GM12891 (cell line): ENCODE measurements around the gene CEACAM19.
"Not testable (repeated sequence)": the region's sequence is repeated elsewhere in the genome, so short reads cannot be mapped to it uniquely, and the experiment has no call there.

Source experiments
- DNase-seq: peaks from one replicate; pipeline ENCODE4 v3.0.0; 2011; ENCODE audit warnings: low spot score; ENCODE audit not compliant: insufficient read length
- FAIRE-seq: peaks from 2 replicates; lab custom pipeline; 2011; peaks lifted over from hg19 to GRCh38; lab: Jason Lieb, UNC
- PAX5 ChIP-seq: IDR thresholded peaks from 2 replicates; pipeline ENCODE4 v1.6.1; 2011; ENCODE audit warnings: low read length, moderate library complexity, mild to moderate bottlenecking; ENCODE audit not compliant: insufficient read depth, severe bottlenecking
- POLR2A ChIP-seq: IDR thresholded peaks from 2 replicates; pipeline ENCODE4 v1.6.1; 2011; ENCODE audit warnings: low read depth, low read length, control low read depth
- POLR2AphosphoS5 ChIP-seq: IDR thresholded peaks from 2 replicates; pipeline ENCODE4 v1.6.1; 2011; ENCODE audit warnings: low read depth, low read length, control low read depth
- POU2F2 ChIP-seq: IDR thresholded peaks from 2 replicates; pipeline ENCODE4 v1.6.1; 2011; ENCODE audit warnings: low read depth, mild to moderate bottlenecking, control low read depth, low read length, moderate library complexity
- SPI1 ChIP-seq: IDR thresholded peaks from 2 replicates; pipeline ENCODE4 v1.6.1; 2011; ENCODE audit warnings: low read depth, low read length, control low read depth
- TAF1 ChIP-seq: IDR thresholded peaks from 2 replicates; pipeline ENCODE4 v1.6.1; 2011; ENCODE audit warnings: low read depth, low read length, control low read depth

The CEACAM19 gene

DNA sequence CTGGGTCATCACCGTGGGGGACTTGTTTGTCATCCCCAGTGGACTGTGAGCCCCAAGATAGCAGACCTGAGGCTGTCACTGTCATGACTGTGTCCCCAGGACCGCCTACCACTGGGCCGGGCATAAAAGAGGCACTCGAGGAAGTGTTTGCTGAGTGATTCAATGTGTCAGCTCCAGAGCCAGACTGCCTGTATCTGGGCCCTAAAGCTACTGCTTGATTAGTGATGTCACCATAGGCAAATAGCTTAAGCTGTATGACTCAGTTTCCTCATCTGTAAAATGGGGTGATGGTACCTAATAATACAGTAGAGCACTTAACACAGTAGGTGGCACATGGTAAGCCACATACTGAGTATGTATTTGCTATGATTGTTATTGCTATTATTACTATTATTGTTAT, 11.2 kb upstream of the CEACAM19 start:
- no peak for DNase-seq

GRCh38 chr19:44661205-44661604, 10.1 kb upstream of the CEACAM19 start:
- DNase-seq: no peak
- TF ChIP-seq PAX5 (no peak), POU2F2 (no peak), POLR2A (no peak)
- no peak for FAIRE-seq

More for the DNA sequence above, 11.2 kb upstream of the CEACAM19 start:
- FAIRE-seq: no peak
- TF ChIP-seq TAF1: no peak
- TF ChIP-seq PAX5: no peak
- no peak for TF ChIP-seq POU2F2
- no peak for TF ChIP-seq POLR2AphosphoS5
- no peak for TF ChIP-seq SPI1
- no peak for TF ChIP-seq POLR2A

GRCh38 chr19:44661904-44662303, 9.4 kb upstream of the CEACAM19 start:
- FAIRE-seq (no peak), DNase-seq (no peak)
- TF ChIP-seq SPI1: no peak
- TF ChIP-seq POLR2AphosphoS5: no peak
- no peak for TF ChIP-seq POU2F2
- no peak for TF ChIP-seq TAF1
- no peak for TF ChIP-seq POLR2A
- no peak for TF ChIP-seq PAX5

- no peak for FAIRE-seq
- TF ChIP-seq POLR2AphosphoS5 (no peak), PAX5 (no peak), POLR2A (no peak)
- no peak for DNase-seq
These were observed 8.4 kb upstream of the CEACAM19 start for GRCh38 chr19:44662691-44663385.

- DNase-seq (no peak), FAIRE-seq (no peak)
- no peak for TF ChIP-seq POLR2A
- TF ChIP-seq SPI1: no peak
- no peak for TF ChIP-seq POU2F2
- no peak for TF ChIP-seq PAX5
These were observed 7.3 kb upstream of the CEACAM19 start for GRCh38 chr19:44663996-44664395.

DNA sequence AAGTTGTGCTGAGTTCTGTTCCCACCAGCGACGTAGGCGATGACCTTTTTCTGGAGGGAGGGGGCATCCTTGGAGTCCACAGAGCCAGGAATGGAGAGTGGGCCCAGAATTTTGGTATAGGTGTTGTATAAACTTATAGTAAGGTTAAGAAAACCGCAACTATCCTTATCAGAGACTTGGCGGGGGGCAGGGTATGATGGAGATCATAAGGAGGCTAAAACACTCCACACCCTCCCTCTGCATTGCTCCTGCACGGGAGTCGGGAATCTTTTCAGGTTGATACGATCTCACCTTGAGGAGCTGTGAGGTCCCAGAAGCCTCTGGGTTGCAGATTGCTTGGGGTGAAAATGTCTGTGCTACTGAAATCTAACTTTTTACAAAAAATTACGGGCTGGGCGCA, 6.3 kb upstream of the CEACAM19 start:
- TF ChIP-seq POU2F2 (no peak), POLR2AphosphoS5 (no peak), POLR2A (no peak), TAF1 (no peak), SPI1 (no peak), PAX5 (no peak)
- FAIRE-seq (no peak), DNase-seq (no peak)

DNA sequence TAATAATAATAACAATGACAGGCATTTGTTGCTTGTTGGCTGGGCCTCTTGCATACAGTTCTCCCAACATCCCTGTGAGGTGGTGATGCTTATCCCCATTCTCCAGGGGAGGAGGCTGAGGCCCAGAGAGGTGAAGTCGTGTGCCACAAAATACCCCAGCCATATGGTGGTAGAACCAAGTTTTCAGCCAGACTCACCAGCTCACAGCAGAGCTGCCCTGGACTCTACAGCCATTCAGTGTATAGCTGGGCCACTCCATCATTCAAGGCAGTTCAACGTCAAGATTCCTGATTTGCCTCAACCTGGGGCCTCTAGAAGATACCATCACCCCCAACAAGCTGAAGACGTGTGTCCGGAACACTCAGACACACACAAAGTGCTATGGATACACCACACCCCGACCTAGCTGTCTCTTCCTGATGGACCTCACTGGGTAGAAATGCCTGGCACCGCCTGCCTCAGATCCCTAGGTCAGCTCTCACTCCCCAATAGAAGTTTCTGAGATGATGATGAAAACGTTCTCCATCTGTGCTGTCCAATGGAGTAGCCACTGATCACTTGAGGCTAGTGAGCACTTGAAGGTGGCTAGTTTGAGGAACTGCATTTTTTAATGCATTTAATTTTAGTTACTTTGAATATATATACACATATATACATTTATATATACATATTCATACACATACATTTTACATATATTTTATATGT, 4.3 kb upstream of the CEACAM19 start:
- DNase-seq (no peak), FAIRE-seq (no peak)
- TF ChIP-seq TAF1: no peak
- TF ChIP-seq POU2F2: no peak
- TF ChIP-seq POLR2AphosphoS5: no peak
- no peak for TF ChIP-seq POLR2A
- no peak for TF ChIP-seq PAX5
- no peak for TF ChIP-seq SPI1

DNA sequence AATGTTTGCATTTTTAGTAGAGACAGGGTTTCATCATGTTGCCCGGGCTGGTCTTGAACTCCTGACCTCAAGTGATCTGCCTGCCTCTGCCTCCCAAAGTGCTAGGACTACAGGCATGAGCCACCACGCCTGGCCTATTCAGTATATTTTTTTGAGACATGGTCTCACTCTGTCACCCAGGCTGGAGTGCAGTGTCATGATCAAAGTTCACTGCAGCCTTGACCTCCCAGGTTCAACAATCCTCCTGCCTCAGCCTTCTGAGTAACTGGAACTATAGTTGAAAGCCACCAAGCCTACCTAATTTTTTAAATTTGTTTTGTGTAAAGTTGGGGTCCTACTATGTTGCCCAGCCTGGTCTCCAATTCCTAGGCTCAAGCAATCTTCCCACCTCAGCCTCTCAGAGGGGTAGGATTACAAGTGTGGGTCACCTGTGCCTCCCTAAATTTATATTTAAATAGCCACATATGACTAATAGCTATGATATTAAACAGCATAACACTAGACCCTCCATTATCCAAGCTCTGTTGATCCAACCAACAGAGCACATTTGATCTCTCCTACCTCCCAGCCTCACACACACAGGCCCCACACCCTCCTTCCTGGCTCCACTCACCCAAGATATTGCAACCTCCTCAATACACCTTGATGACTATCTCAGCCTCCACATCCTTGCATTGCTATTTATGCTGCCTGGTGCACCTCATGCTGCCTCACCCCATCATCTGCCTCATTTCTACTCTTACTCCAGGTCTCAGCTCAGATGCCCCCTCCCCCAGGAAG, 2.1 kb upstream of the CEACAM19 start:
- no peak for DNase-seq
- no peak for TF ChIP-seq PAX5
- no peak for TF ChIP-seq POLR2AphosphoS5
- TF ChIP-seq POLR2A: no peak
- no peak for TF ChIP-seq POU2F2
- TF ChIP-seq SPI1: no peak
- TF ChIP-seq TAF1: no peak
- no peak for FAIRE-seq

GRCh38 chr19:44670027-44670426, 1.3 kb upstream of the CEACAM19 start:
- not testable (repeated sequence) for DNase-seq, FAIRE-seq

- FAIRE-seq (no peak), DNase-seq (no peak)
- TF ChIP-seq POLR2AphosphoS5: no peak
- no peak for TF ChIP-seq SPI1
- no peak for TF ChIP-seq PAX5
- no peak for TF ChIP-seq POLR2A
These were observed 944 bp downstream of the CEACAM19 start for GRCh38 chr19:44672226-44672625.
